GM13977 (cell line): ENCODE data around the gene CFAP53.
A peak's percentile ranks its signal among the peaks of the same experiment; 100 is the strongest.

ENCODE experiments used
- DNase-seq: peaks from one replicate; pipeline ENCODE4 v3.0.0; 2012; ENCODE audit warnings: low spot score
- in situ Hi-C: fragments of 300-500 bp; cut with MboI; formaldehyde crosslinking; loops from one replicate; pipeline ENCODE4 v1.12.0; 2022; ENCODE audit warnings: low sequenced_read_pairs, low pct_unique_long_range_greater_than_20kb, mixed read lengths, inconsistent platforms; ENCODE audit not compliant: unreplicated experiment
- TF ChIP-seq, protein P1 (sequence below): IDR thresholded peaks from 2 replicates; pipeline ENCODE4 v1.5.1; 2012; ENCODE audit warnings: mild to moderate bottlenecking, control low read depth; ENCODE audit not compliant: insufficient read depth; ENCODE audit errors: extremely low read depth, missing control alignments

The CFAP53 gene, protein sequence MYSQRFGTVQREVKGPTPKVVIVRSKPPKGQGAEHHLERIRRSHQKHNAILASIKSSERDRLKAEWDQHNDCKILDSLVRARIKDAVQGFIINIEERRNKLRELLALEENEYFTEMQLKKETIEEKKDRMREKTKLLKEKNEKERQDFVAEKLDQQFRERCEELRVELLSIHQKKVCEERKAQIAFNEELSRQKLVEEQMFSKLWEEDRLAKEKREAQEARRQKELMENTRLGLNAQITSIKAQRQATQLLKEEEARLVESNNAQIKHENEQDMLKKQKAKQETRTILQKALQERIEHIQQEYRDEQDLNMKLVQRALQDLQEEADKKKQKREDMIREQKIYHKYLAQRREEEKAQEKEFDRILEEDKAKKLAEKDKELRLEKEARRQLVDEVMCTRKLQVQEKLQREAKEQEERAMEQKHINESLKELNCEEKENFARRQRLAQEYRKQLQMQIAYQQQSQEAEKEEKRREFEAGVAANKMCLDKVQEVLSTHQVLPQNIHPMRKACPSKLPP

DNA sequence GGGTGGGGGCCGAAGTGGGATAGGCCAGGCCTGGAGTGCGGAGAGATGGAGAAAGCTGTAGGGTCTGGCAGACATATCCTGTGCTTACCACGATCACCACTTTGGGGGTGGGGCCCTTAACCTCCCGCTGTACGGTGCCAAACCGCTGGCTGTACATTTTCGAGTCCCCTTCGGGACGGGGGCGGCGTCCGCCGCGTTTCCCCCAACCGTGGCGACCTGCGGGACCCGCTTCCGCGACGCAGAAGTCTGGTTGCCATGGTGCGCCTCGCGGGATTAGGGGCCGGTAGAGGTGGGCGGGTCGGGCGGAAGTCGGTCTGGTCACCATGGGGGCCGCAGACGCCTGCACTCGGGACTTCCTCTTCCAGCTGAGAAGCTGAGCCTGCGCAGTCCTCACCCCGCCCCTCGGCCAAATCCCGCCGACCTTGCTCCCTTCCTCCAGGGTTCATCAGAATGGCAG lies at the start of gene CFAP53:
TSS of gene CFAP53 (minus strand) at position 248 of the 457 bp plus-strand sequence. CDS start at position 157, 91 bp downstream.
- in situ Hi-C loops: no loop called here
- peak; percentile 94 for DNase-seq
- TF ChIP-seq, protein P1, sequence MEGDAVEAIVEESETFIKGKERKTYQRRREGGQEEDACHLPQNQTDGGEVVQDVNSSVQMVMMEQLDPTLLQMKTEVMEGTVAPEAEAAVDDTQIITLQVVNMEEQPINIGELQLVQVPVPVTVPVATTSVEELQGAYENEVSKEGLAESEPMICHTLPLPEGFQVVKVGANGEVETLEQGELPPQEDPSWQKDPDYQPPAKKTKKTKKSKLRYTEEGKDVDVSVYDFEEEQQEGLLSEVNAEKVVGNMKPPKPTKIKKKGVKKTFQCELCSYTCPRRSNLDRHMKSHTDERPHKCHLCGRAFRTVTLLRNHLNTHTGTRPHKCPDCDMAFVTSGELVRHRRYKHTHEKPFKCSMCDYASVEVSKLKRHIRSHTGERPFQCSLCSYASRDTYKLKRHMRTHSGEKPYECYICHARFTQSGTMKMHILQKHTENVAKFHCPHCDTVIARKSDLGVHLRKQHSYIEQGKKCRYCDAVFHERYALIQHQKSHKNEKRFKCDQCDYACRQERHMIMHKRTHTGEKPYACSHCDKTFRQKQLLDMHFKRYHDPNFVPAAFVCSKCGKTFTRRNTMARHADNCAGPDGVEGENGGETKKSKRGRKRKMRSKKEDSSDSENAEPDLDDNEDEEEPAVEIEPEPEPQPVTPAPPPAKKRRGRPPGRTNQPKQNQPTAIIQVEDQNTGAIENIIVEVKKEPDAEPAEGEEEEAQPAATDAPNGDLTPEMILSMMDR: no peak

DNA sequence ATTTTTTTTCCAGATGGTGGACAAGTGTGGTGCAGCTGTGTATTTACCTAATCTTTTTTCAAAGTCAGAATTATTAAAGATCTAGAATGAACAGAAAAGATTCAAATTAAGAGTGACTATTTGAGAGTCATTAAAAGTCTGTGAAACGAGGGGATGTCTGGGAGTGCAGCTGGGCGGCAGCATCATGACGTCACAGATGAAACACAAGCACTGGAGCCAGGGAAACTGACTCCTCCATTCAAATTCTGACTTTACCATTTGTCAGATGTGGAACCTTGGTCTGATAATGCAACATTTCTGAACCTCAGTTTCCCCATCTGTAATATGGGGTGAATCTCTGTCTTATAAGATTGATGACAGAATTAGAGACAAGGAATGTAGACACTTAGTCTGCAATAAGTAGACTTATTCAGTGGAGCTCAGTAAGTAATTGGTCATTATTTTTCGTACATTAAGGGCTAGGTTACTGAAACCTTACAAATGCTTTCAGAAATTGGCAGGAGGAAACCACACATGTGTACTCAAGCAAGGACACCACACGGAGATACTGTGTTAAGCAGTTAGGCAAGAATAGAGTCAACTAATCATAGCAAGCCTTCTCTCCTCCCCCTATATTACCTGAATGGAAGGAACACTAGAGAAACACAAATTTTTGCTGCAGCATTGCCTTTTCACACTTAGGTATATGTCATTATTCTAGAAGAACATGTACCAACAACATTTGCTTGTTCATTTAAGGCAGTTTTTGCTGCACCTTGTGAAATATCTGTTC lies 49.0 kb upstream of the CFAP53 start:
- TF ChIP-seq, protein P1: no peak
- in situ Hi-C loops: loop anchor here (5.0 kb wide), 1 partner anchor 37 kb away; no protein-coding TSS in a partner anchor
- DNase-seq: peak; percentile 56

DNA sequence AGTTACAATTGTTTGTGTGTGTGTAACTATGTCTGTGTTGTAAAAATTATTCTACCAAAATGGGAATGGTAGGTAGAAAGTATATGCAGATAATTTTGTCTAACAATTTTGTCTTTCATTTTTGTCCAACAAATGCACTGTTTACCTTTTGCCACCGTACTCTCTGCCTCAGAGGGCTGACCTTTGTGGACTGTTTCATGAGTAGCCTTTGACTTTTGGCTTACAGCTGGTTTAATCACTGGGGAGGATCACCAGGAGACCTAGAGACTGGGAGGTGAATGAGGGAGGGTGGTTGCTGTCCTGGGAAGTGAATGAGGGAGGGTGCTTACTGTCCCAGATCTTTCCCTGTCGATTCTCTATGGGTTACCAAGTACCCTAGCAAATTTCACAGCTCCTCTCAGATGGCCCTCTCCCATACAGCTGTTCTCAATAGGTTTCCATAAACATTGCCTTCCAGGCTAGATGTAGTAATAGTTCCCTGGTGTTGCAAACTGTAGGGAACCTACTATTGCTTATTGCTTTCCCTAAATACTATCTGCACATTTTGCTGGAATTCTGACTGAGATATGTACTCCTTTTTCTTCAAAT lies 47.7 kb upstream of the CFAP53 start:
- TF ChIP-seq, protein P1: no peak
- in situ Hi-C loops: no loop called here

DNA sequence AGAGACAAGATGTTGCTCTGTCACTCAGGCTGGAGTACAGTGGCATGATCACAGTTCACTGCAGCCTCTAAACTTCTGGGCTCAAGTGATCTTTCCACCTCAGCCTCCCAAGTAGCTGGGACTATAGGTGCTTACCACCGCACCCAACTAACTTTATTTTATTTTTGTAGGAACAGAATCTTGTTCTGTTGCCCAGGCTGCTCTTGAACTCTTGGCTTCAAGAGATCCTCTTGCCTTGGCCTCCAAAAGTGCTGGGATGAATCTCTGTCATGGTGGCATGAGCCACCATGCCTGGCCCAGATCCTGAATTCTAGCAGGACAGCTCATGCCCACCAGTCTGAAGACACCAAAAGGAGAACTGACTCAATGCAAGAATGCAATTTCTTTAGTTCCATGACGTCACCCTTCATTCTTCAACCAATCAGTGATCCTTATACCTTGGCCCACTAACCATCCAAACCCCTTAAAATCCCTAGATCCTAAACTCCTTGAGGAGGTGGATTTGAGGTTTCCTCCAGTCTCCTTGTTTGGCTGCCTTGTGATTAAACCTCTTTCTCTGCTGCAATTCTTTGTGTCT lies 46.8 kb upstream of the CFAP53 start:
- DNase-seq: no peak
- in situ Hi-C loops: no loop called here
- TF ChIP-seq, protein P1: no peak

More for the DNA sequence above, 47.7 kb upstream of the CFAP53 start:
- no peak for DNase-seq

DNA sequence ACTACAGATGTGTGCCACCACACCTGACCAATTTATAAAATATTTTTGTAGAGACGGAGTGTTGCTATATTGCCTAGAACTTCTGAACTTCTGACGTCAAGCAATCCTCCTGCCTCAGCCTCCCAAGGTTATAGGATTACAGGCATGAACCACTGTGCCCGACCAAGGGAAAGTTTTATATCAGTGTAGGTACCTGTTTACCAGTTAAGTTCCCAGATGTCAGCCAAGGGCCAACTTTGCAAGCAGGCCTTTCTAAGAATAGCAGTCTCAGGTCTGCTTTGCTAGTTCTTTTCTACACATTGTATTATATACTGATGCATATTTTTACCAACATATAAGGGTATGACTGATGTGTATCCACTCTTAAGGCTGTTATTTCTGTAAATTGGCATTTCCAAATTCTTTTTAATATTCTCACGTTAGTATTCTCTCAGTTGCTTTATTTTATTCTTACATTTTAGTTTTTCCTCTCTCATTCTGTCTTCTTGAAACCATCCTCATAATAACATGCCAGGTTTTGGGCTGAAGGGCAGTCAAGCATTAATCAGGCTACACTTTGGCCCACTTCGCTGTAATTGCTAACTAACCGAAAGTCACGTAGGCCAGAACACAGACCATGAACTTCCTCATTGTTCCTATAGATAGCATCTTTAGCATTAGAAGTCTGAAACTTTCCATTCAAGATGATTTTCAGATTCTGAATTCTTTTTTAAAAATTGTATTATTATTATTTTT lies 46.2 kb upstream of the CFAP53 start:
- DNase-seq: no peak
- TF ChIP-seq, protein P1: no peak

DNA sequence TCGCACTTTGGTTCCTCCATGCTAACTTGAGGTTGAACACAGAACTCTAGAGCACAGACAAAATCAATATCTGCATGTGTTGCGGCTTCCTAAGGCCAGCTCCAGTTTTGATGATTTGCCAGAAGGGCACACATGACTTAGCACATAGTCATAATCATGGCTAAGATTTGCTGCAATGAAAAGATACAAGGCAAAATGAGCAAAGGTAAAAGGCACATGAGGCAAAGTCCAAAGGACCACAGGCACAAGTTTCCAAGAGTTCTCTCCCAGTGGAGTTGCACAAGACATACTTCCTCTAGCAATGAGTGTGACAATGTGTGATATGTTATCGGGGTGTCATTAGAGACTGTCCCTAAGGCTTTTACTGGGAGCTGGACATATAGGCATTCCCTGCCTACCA lies 45.4 kb upstream of the CFAP53 start:
- TF ChIP-seq, protein P1: no peak
- in situ Hi-C loops: no loop called here
- DNase-seq: no peak

More for the DNA sequence above, 46.2 kb upstream of the CFAP53 start:
- in situ Hi-C loops: no loop called here
